ENCODE data around the gene RPRD1A. TPM values are rescaled to one million over a fixed set of nuclear protein-coding genes. Genes with fewer than 3 reads are reported as not detected.
"Not testable (repeated sequence)": the region's sequence is repeated elsewhere in the genome, so short reads cannot be mapped to it uniquely, and the experiment has no call there.

RPRD1A gene
- polyA plus RNA-seq, 1 donor, result 52.2 TPM

DNA sequence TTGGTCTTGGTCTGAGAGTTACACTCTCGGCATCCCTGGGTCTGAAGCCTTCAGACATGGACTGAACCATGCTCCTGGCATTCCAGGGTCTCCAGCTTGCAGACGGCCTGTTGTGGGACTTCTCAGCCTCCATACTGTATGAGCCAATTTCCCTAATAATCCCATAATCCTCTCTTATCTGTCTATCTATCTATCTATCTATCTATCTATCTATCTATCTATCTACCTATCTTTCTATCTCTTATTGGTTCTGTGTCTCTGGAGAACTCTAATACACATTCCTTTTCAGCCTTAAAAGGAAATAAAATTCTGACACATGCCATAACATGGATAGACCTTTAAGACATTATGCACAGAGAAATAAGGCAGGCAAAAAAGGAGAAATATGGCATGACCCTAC lies 37.4 kb upstream of the RPRD1A start:
- Histone ChIP-seq H3K36me3 (ENCODE audit: control insufficient read depth, insufficient read depth, low read length) (no peaks in the 10 kb centered on the region), H3K27ac (ENCODE audit: low read length) (no peak overlapping the region), H3K9me3 (ENCODE audit: control insufficient read depth, low read depth, low read length) (peaks cover 5% of the 10 kb centered on the region), H3K27me3 (ENCODE audit: control insufficient read depth, insufficient read depth, low read length) (no peaks in the 10 kb centered on the region), H3K4me1 (ENCODE audit: control insufficient read depth, insufficient read depth, low read length) (no peaks in the 10 kb centered on the region), H3K4me3 (ENCODE audit: low read length) (no peak overlapping the region)
- no peak for DNase-seq
- no CpG with 5 or more reads among the region's 2 CpGs for WGBS (ENCODE audit: insufficient coverage, low lambda C conversion rate)

DNA sequence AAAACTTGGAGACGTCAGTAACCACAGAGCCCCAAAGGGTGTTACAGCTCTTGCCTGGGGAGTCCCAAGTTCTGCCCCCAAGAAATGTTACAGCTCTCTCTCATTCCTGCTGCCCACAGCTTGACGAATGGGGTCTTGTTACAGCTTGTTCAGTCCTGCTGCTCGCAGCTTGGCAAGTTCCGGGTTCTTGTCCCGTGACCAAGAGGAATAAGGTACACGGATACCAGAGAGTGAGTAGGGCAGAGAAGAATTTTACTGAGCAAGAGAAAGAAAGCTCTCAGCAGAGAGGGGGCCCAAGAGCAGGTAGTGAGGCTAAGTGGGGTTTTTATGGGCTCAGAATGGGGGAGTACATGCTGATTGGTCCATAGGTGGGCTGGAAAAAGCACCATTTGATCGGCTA lies 34.6 kb upstream of the RPRD1A start:
- H3K9me3 ChIP-seq (ENCODE audit: control insufficient read depth, low read depth, low read length), result peaks cover 5% of the 10 kb centered on the region
- DNase-seq, result no peak
- no CpG with 5 or more reads among the region's 7 CpGs for WGBS (ENCODE audit: insufficient coverage, low lambda C conversion rate)
- H3K4me3 ChIP-seq (ENCODE audit: low read length), result no peak overlapping the region
- H3K27ac ChIP-seq (ENCODE audit: low read length), result no peak overlapping the region
- H3K36me3 ChIP-seq (ENCODE audit: control insufficient read depth, insufficient read depth, low read length), result no peaks in the 10 kb centered on the region
- no peaks in the 10 kb centered on the region for H3K4me1 ChIP-seq (ENCODE audit: control insufficient read depth, insufficient read depth, low read length)
- H3K27me3 ChIP-seq (ENCODE audit: control insufficient read depth, insufficient read depth, low read length), result no peaks in the 10 kb centered on the region

DNA sequence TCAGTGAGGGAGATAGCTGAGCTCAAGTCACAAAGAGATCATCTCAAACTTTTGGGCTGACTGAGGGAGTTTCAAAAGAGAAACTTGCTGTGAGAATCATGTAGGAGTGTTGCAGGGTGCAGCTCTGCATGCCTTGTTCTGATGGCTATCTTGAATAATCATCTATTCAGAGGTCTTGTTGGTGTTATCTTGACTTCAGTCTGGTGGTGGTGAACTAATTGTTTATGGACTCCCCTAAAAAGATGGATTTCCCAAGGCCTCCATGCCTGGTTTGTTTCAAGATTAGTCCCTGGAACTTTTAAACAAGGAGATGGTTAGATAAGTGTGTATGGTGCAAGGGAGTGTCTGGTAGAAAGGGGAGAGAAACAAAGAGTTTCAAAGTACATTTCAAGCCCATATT lies 32.0 kb upstream of the RPRD1A start:
- peaks cover 5% of the 10 kb centered on the region for H3K9me3 ChIP-seq (ENCODE audit: control insufficient read depth, low read depth, low read length)
- no peak overlapping the region for H3K4me3 ChIP-seq (ENCODE audit: low read length)
- no peaks in the 10 kb centered on the region for H3K27me3 ChIP-seq (ENCODE audit: control insufficient read depth, insufficient read depth, low read length)
- no peaks in the 10 kb centered on the region for H3K4me1 ChIP-seq (ENCODE audit: control insufficient read depth, insufficient read depth, low read length)
- H3K27ac ChIP-seq (ENCODE audit: low read length), result no peak overlapping the region
- no peaks in the 10 kb centered on the region for H3K36me3 ChIP-seq (ENCODE audit: control insufficient read depth, insufficient read depth, low read length)
- no peak for DNase-seq

DNA sequence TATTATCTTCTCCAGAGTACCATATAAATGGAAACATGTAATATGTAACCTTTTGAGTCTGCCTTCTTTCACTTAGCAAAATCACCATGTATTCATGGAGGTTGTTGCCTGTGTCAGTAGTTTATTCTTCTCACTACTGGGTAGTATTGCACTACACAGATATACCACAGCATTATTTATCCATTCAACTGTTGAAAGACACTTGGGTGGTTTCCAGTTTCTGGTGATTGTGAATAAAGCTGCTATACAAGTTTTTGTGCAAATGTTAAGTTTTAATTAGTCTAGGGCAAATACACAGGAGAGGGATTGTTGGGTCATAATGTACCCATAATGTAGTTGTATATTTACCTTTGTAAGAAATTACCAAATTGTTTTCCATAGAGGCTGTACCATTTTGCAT lies 29.6 kb upstream of the RPRD1A start:
- no peak for DNase-seq
- Histone ChIP-seq H3K9me3 (ENCODE audit: control insufficient read depth, low read depth, low read length) (peaks cover 5% of the 10 kb centered on the region), H3K4me3 (ENCODE audit: low read length) (no peak overlapping the region), H3K27me3 (ENCODE audit: control insufficient read depth, insufficient read depth, low read length) (no peaks in the 10 kb centered on the region), H3K36me3 (ENCODE audit: control insufficient read depth, insufficient read depth, low read length) (no peaks in the 10 kb centered on the region), H3K27ac (ENCODE audit: low read length) (no peak overlapping the region), H3K4me1 (ENCODE audit: control insufficient read depth, insufficient read depth, low read length) (no peaks in the 10 kb centered on the region)

DNA sequence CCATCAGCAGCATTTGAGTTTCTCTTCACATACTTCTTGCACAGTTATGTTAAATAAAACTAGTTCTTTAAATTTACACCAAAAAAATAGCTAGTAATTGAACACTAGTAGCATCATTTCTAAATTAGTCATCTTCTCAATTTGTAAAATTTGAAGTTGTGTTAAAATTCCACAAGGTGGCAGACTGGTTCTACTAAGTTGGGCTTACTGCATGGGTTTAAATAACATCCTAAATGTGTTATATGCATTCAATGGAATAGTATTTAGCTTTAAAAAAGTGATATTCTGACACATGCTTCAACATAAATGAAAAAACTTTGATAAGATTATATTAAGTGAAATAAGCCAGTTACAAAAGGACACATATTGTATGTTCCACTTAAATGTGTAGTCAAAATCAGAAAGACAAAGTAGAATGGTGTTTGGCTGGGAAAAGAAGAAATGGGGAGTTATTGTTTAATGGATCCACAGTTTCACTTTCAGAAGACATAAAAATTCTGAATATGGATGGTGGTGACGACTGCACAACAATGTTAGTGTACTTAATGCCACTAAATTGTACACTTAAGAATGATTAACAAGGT lies 28.7 kb upstream of the RPRD1A start:
- Histone ChIP-seq H3K9me3 (ENCODE audit: control insufficient read depth, low read depth, low read length) (no peaks in the 10 kb centered on the region), H3K27ac (ENCODE audit: low read length) (no peak overlapping the region), H3K4me1 (ENCODE audit: control insufficient read depth, insufficient read depth, low read length) (no peaks in the 10 kb centered on the region), H3K4me3 (ENCODE audit: low read length) (no peak overlapping the region), H3K27me3 (ENCODE audit: control insufficient read depth, insufficient read depth, low read length) (no peaks in the 10 kb centered on the region), H3K36me3 (ENCODE audit: control insufficient read depth, insufficient read depth, low read length) (no peaks in the 10 kb centered on the region)
- 0% methylated on average over 1 of the region's 1 CpG for WGBS (ENCODE audit: insufficient coverage, low lambda C conversion rate)
- peak; percentile 13 for DNase-seq

DNA sequence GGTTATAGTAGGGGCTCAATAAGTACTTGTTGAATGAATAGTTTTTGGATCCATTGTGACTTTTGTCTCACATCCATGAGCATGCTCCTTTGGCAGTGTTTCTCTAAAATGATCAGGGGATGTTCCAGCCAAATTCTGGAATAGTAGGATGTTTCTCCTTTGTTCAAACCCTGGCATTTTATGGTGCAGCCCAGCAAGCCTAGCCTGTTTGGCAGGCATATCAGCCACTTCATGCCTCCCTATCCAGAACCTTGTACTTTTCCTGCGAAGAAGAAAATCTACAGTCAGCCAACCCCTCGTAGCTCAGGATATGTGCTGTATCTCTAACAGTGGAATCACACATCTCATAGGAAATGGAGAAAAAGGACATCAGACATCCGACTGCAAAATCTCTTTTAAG lies 27.1 kb upstream of the RPRD1A start:
- H3K36me3 ChIP-seq (ENCODE audit: control insufficient read depth, insufficient read depth, low read length), result no peaks in the 10 kb centered on the region
- no peak for DNase-seq
- H3K9me3 ChIP-seq (ENCODE audit: control insufficient read depth, low read depth, low read length), result no peaks in the 10 kb centered on the region
- 67% methylated on average over 1 of the region's 3 CpGs for WGBS (ENCODE audit: insufficient coverage, low lambda C conversion rate)
- H3K27ac ChIP-seq (ENCODE audit: low read length), result no peak overlapping the region
- H3K4me3 ChIP-seq (ENCODE audit: low read length), result no peak overlapping the region
- no peaks in the 10 kb centered on the region for H3K27me3 ChIP-seq (ENCODE audit: control insufficient read depth, insufficient read depth, low read length)
- no peaks in the 10 kb centered on the region for H3K4me1 ChIP-seq (ENCODE audit: control insufficient read depth, insufficient read depth, low read length)

DNA sequence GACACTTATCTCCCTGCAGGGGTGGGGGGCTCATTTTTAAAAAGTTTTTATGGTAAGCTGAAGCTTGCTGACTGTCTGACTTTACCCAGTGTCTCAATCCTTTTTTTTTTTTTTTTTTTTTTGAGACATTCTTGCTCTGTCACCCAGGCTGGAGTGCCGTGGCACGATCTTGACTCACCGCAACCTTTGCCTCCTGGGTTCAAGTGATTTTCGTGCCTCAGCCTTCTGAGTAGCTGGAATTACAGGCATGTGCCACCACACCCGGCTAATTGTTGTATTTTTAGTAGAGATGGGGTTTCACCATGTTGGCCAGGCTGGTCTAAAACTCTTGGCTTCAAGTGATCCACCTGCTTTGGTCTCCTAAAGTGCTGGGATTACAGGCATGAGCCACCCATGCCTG lies 24.8 kb upstream of the RPRD1A start:
- no CpG with 5 or more reads among the region's 5 CpGs for WGBS (ENCODE audit: insufficient coverage, low lambda C conversion rate)
- H3K9me3 ChIP-seq (ENCODE audit: control insufficient read depth, low read depth, low read length); H3K4me3 ChIP-seq (ENCODE audit: low read length); H3K36me3 ChIP-seq (ENCODE audit: control insufficient read depth, insufficient read depth, low read length); H3K27me3 ChIP-seq (ENCODE audit: control insufficient read depth, insufficient read depth, low read length); H3K27ac ChIP-seq (ENCODE audit: low read length); H3K4me1 ChIP-seq (ENCODE audit: control insufficient read depth, insufficient read depth, low read length): not testable (repeated sequence)
- peak in 1 of 2 donors; percentile 6 for DNase-seq

DNA sequence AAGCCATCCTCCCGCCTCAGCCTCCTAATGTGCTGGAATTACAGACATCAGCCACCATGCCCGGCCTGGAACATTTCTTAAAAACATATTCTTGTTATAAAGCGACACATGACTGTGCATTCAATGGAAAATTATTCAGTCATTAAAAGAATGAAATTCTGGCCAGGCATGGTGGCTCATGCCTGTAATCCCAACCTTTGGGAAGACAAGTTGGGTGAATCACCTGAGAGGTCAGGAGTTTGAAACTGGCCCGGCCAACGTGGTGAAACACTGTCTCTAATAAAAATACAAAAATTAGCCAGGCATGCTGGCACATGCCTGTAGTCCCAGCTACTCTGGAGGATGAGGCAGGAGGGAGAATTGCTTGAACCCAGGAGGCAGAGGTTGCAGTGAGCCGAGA lies 21.6 kb upstream of the RPRD1A start:
- no peak for DNase-seq
- Histone ChIP-seq H3K4me1 (ENCODE audit: control insufficient read depth, insufficient read depth, low read length) (no peaks in the 10 kb centered on the region), H3K9me3 (ENCODE audit: control insufficient read depth, low read depth, low read length) (no peaks in the 10 kb centered on the region), H3K27ac (ENCODE audit: low read length) (no peak overlapping the region), H3K36me3 (ENCODE audit: control insufficient read depth, insufficient read depth, low read length) (no peaks in the 10 kb centered on the region), H3K27me3 (ENCODE audit: control insufficient read depth, insufficient read depth, low read length) (no peaks in the 10 kb centered on the region), H3K4me3 (ENCODE audit: low read length) (no peak overlapping the region)
- 100% methylated on average over 1 of the region's 6 CpGs for WGBS (ENCODE audit: insufficient coverage, low lambda C conversion rate)

DNA sequence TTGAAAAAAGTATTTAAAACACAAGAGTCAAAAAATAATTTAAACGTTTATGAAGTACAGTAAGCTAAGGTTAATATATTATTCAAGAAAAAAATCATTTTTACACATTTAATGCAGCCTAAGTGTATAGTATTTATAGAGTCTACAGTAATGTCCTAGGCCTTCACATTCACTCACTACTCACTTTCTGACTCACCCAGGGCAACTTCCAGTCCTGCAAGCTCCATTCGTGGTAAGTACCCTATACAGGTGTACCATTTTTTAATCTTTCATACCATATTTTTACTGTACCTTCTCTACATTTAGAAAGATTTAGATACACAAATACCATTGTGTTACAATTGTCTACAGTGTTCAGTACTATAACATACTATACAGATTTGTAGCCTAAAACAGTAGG lies 20.9 kb upstream of the RPRD1A start:
- H3K36me3 ChIP-seq (ENCODE audit: control insufficient read depth, insufficient read depth, low read length), result no peaks in the 10 kb centered on the region
- no peak overlapping the region for H3K4me3 ChIP-seq (ENCODE audit: low read length)
- 100% methylated on average over 1 of the region's 2 CpGs for WGBS (ENCODE audit: insufficient coverage, low lambda C conversion rate)
- H3K9me3 ChIP-seq (ENCODE audit: control insufficient read depth, low read depth, low read length), result no peaks in the 10 kb centered on the region
- H3K4me1 ChIP-seq (ENCODE audit: control insufficient read depth, insufficient read depth, low read length), result no peaks in the 10 kb centered on the region
- H3K27ac ChIP-seq (ENCODE audit: low read length), result no peak overlapping the region
- DNase-seq, result no peak
- H3K27me3 ChIP-seq (ENCODE audit: control insufficient read depth, insufficient read depth, low read length), result no peaks in the 10 kb centered on the region

DNA sequence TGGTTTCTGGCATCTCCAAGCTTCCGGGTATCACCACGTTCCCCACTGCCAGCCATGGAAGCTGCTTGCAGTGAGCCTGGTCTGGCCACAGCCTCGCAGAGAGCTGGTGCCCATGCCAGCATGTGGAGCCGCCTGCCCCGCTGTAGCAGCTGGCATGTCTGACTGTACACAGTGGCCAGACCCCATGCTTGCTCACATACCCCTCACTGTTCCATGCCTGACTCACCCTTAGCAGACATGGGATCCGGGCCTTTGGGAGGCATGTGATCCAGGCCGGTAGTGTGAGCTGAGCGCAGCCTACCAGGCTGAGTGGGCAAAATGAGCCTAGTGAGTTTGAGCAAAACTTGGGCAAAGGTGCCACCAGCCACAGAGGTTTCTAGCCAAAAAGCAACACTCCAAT lies 18.8 kb upstream of the RPRD1A start:
- Histone ChIP-seq H3K9me3 (ENCODE audit: control insufficient read depth, low read depth, low read length) (no peaks in the 10 kb centered on the region), H3K4me3 (ENCODE audit: low read length) (no peak overlapping the region), H3K27me3 (ENCODE audit: control insufficient read depth, insufficient read depth, low read length) (no peaks in the 10 kb centered on the region), H3K4me1 (ENCODE audit: control insufficient read depth, insufficient read depth, low read length) (no peaks in the 10 kb centered on the region), H3K36me3 (ENCODE audit: control insufficient read depth, insufficient read depth, low read length) (no peaks in the 10 kb centered on the region), H3K27ac (ENCODE audit: low read length) (no peak overlapping the region)
- no peak for DNase-seq
- WGBS (ENCODE audit: insufficient coverage, low lambda C conversion rate), result no CpG with 5 or more reads among the region's 8 CpGs

DNA sequence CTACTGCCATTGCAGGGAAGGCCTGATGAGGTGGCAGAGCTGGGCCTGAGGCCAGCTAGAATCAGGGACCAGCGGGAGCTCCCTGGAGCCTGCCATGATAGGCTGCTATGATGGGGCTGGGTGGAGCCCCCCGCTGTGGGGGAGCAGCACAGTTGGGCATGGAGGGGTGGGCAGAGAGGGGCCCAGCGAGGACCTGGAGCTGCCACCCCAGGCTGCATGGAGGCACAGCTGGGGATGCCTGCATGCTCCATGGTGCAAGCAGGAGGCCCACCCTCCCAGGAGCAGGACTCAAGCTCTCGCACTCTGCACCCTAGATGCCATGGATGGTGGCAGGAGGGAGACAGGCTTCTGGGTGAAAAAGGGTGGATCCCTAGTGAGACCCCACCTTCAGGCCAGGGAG lies 17.8 kb upstream of the RPRD1A start:
- no peaks in the 10 kb centered on the region for H3K9me3 ChIP-seq (ENCODE audit: control insufficient read depth, low read depth, low read length)
- WGBS (ENCODE audit: insufficient coverage, low lambda C conversion rate), result no CpG with 5 or more reads among the region's 4 CpGs
- no peaks in the 10 kb centered on the region for H3K27me3 ChIP-seq (ENCODE audit: control insufficient read depth, insufficient read depth, low read length)
- no peak for DNase-seq
- no peaks in the 10 kb centered on the region for H3K4me1 ChIP-seq (ENCODE audit: control insufficient read depth, insufficient read depth, low read length)
- no peak overlapping the region for H3K4me3 ChIP-seq (ENCODE audit: low read length)
- H3K36me3 ChIP-seq (ENCODE audit: control insufficient read depth, insufficient read depth, low read length), result no peaks in the 10 kb centered on the region
- H3K27ac ChIP-seq (ENCODE audit: low read length), result no peak overlapping the region

Measured in large intestine (tissue), 3 donors.